GM21576 (cell line): ENCODE results near the gene DPP9.
"Not testable (repeated sequence)": the region's sequence is repeated elsewhere in the genome, so short reads cannot be mapped to it uniquely, and the experiment has no call there.

Experiments used
- ATAC-seq: cut with Tn5 transposase; IDR thresholded peaks from one replicate; pipeline ENCODE4 v1.9.1; 2021; ENCODE audit warnings: mild to moderate bottlenecking, moderate library complexity; ENCODE audit not compliant: unreplicated experiment

DPP9 gene

GRCh38 chr19:4691373-4691772 is 32.3 kb downstream of the DPP9 start:
- ATAC-seq, result no peak

GRCh38 chr19:4690361-4690760 is 33.3 kb downstream of the DPP9 start:
- no peak for ATAC-seq

DNA sequence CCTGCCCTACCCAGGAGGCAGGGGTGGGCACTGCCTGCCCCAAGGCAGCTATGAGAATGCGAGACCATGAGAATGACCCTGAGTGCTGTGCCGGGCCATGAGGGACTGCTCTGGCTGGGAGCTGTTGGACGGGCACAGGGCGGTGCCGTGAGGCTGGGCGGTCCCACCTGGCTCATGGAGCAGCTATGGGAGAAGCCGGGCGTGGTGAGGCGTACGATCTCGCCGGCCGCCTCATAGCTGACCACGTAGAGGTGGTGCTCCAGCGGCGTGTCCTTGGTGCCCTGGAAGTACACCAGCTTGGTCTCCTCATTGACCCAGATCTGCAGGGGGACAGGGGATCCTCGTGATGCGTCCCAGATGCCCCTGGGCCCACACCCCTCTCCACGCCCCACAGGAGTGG is 34.2 kb downstream of the DPP9 start:
- ATAC-seq, result no peak

- no peak for ATAC-seq
Observed at GRCh38 chr19:4688587-4688986, 35.1 kb downstream of the DPP9 start.

DNA sequence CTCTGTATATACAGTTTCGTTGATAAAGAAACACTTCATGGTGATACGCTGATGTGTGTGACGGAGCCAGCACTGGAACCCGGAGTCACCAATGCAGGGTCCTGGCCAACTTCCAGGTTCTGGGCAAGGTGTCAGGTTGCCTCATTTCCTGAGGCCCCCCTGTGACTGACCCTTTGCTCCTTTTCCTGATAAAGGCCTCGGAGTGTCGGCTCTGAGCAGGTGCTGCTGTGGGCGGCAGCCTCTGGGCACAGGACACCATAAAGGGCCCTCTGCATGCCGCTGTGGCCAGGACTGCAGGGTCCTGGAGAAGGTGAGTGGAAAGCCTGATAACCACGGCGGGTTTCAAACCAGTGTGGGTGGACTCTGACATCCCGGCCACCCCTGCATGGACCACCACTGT is 36.2 kb downstream of the DPP9 start:
- no peak for ATAC-seq

DNA sequence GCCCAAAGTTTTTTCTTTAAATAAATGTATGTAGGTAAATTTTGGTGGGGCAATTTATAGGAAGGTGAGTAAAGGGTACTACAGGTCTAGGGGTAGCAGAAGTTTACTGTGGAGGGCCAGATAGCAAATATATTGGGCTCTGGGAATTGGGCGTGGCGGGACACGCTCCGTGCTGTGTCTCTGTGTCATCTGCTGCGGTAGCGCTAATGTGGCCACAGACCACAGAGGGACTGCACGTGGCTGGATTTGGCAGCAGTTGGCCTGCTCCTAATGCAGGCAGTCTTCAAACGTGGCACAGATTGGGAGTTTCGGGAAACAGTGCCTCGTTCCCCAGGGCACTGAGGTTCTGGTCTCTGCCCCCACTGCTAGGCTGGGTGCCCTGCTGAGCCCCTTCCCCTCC is 36.9 kb downstream of the DPP9 start:
- no peak for ATAC-seq

DNA sequence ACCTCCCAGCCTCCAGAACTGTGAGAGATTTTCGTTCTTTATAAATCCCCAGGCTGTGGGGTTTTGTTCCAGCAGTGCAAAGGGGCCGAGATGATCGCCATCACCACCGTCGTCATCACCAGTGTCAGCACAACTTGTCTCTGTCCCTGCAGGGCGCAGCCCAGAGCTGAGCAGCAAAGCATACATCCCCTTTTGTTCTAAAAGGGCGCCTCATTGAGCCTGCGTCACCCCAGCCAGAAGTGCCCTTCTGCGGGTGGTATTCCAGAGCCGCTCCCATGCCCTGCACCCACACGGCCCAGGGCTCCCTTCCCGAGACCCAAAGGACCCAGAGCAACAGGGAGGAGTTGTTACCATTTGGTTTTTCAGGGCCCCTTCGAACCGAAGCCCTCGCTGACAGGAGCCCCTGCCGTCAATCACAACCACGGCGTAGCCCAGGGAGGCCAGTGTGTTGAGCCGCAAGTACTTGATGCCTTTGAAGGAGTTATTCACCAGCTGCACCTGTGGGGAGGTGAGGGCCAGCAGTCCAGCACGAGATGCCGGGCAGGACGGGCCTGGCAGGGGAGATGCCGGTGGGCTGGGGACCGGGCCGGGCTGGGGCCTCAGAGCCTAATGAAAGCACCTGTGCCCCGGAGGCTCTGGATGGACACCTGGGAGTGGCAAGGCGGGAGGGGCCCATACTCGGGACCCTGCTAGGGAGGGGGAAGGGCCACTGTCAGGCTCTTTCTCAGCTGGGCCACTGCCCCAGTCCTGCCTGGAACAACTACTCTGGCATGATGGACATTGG is 39.1 kb downstream of the DPP9 start:
- no peak for ATAC-seq

GRCh38 chr19:4682417-4683200 is 41.0 kb downstream of the DPP9 start:
- ATAC-seq, result no peak

DNA sequence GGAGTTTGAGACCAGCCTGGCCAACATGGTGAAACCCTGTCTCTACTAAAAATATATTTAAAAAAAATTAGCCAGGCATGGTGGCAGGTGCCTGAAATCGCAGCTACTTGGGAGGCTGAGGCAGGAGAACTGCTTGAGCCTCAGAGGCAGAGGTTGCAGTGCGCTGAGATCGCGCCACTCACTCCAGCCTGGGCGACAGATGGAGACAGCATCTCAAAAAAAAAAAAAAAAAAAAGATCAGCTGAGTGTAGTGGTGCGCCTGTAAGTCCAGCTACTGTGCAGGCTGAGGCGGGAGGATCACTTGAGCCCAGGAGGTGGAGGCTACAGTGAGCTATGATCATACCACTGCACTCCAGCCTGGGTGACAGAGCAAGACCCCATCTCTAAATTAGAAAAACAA is 43.6 kb downstream of the DPP9 start:
- ATAC-seq, result not testable (repeated sequence)

- ATAC-seq, result no peak
Observed at GRCh38 chr19:4678881-4679790, 44.5 kb downstream of the DPP9 start.

GRCh38 chr19:4676955-4677731 is 46.5 kb downstream of the DPP9 start:
- ATAC-seq, result no peak

GRCh38 chr19:4675346-4675745 is 48.3 kb downstream of the DPP9 start:
- no peak for ATAC-seq

GRCh38 chr19:4673726-4674125 is 49.9 kb downstream of the DPP9 start:
- no peak for ATAC-seq

DNA sequence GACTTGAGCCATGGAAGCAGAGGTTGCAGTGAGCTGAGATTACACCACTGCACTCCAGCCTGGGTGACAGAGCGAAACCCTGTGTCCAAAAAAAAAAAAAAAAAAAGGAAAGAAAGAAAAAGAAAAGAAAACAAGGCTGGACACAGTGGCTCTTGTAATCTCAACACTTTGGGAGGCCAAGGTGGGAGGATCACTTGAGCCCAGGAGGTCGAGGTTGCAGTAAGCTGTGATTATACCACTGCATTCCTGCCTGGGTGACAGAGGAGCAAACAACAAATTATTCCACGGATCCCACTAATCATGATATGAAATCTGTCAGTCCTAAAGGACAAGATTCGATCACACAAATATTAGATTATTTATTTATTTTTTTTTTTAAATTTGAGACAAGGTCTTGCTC is 50.4 kb downstream of the DPP9 start:
- no peak for ATAC-seq

- ATAC-seq, result no peak
Observed at GRCh38 chr19:4671185-4671851, 52.3 kb downstream of the DPP9 start.

DNA sequence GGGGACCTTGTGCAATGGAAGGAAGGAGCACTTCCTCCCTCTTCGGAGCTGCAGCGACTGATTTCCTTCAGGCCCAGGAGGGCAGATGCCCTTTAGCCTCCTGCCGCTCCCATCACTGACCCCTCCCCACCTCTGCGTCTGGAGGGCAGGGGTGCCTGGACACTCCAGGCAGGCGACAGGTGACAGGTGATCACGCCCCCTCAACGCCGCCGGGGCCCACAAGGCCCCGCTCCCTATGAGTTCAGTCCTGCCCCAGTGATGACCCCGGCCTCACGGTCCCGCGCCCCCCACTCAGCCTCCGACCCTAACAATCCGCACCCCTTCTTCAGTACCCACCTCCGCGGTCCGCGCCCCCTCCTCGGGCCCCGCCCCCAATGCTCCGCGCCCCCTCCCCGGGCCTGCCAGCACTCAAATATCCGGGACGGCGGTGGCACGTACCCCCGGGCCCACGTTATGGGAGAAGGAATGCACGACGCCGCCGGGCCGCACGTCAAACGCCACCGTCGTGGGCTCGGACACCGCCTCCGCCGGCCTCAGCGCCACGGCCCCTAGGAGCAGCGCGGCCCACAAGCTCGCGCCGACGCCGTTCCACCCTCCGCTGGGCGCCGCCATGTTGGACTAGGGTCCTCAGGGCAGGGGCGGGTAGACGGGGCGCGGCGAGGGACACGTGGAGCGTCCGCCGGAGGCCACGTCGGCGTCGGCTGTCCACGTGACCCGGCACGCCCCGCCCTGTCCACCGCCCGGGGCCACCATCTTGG is 53.7 kb downstream of the DPP9 start, which contains the start of gene MYDGF:
Gene MYDGF, minus strand, starts transcription at position 620 of the 758 bp plus-strand sequence. Its CDS starts 8 bp downstream, at position 612.
- ATAC-seq, result peak; percentile 74

GRCh38 chr19:4664642-4665041 is 59.0 kb downstream of the DPP9 start:
- no peak for ATAC-seq

GRCh38 chr19:4662812-4663211 is 60.8 kb downstream of the DPP9 start:
- no peak for ATAC-seq
